ENCODE measurements around the gene CRACR2A.

The CRACR2A gene

GRCh38 chr12:3722368-3722767 lies 30.5 kb downstream of the CRACR2A start:
- DNase-seq: no peak

- no peak for DNase-seq
Observed at GRCh38 chr12:3720772-3721171, 32.1 kb downstream of the CRACR2A start.

- no peak for DNase-seq
Observed at GRCh38 chr12:3718100-3718499, 34.8 kb downstream of the CRACR2A start.

GRCh38 chr12:3717283-3717898 lies 35.5 kb downstream of the CRACR2A start:
- DNase-seq: no peak

- DNase-seq: no peak
Observed at GRCh38 chr12:3715999-3716398, 36.9 kb downstream of the CRACR2A start.

- DNase-seq: no peak
Observed at GRCh38 chr12:3713947-3714346, 39.0 kb downstream of the CRACR2A start.

GRCh38 chr12:3713483-3713882 lies 39.4 kb downstream of the CRACR2A start:
- DNase-seq: no peak

GRCh38 chr12:3712209-3712992 lies 40.5 kb downstream of the CRACR2A start:
- no peak for DNase-seq

GRCh38 chr12:3705354-3705675 lies 47.6 kb downstream of the CRACR2A start:
- no peak for DNase-seq

GRCh38 chr12:3704512-3705353 lies 48.2 kb downstream of the CRACR2A start:
- no peak for DNase-seq

GRCh38 chr12:3700861-3701260 lies 52.0 kb downstream of the CRACR2A start:
- no peak for DNase-seq

- DNase-seq: peak; percentile 79
Observed at GRCh38 chr12:3698218-3698974, 54.5 kb downstream of the CRACR2A start.

- no peak for DNase-seq
Observed at GRCh38 chr12:3697311-3697870, 55.5 kb downstream of the CRACR2A start.

- no peak for DNase-seq
Observed at GRCh38 chr12:3694673-3695072, 58.2 kb downstream of the CRACR2A start.

- no peak for DNase-seq
Observed at GRCh38 chr12:3692616-3693365, 60.1 kb downstream of the CRACR2A start.

GRCh38 chr12:3686463-3686862 lies 66.4 kb downstream of the CRACR2A start:
- DNase-seq: no peak

- no peak for DNase-seq
Observed at GRCh38 chr12:3685830-3686229, 67.1 kb downstream of the CRACR2A start.

- peak; percentile 61 for DNase-seq
Observed at GRCh38 chr12:3684449-3685051, 68.4 kb downstream of the CRACR2A start.

- DNase-seq: no peak
Observed at GRCh38 chr12:3683670-3684069, 69.2 kb downstream of the CRACR2A start.

GRCh38 chr12:3681595-3682061 lies 71.3 kb downstream of the CRACR2A start:
- DNase-seq: no peak

GRCh38 chr12:3680919-3681594 lies 71.9 kb downstream of the CRACR2A start:
- peak; percentile 13 for DNase-seq
